Gastroesophageal sphincter (tissue), 3 donors: ENCODE measurements around the gene ATG13.

Experiments used
- EP300 ChIP-seq: sonication (generic); formaldehyde crosslinking; IDR thresholded peaks from one replicate; pipeline ENCODE4 v1.6.1; 2017; ENCODE audit warnings: antibody characterized with exemption, mild to moderate bottlenecking
- TF ChIP-seq, protein P1 (sequence below), 4 experiments: fragments of 200-600 bp in 2 of 4; fragments of 450-650 bp in 2 of 4; sonication (generic) in 1 of 4; IDR thresholded peaks; one replicate each; pipeline ENCODE4 v1.5.1; 2017 to 2019; ENCODE audit warnings: antibody characterized with exemption in 4 of 4, mild to moderate bottlenecking in 2 of 4, moderate library complexity in 2 of 4

DNA sequence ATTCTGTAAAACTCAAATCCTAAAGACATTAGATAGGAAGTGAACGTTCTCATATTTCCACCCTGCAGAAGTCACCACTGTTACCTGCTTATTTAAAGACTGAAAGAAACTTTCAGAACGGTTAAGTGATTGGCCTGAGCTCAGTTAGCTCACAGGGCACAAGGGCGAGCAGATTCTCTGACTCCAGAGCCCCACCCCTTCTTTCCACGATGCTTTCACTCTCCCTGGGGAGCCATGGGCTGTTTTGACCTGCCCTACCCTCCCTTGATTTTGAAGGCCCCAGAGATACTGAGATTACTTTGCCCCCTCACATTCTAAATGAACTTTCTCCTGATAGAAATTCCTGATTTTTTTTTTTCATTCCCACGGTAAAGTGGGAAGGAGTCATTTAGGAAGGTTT is 49.2 kb downstream of the ATG13 start:
- TF ChIP-seq, protein P1, sequence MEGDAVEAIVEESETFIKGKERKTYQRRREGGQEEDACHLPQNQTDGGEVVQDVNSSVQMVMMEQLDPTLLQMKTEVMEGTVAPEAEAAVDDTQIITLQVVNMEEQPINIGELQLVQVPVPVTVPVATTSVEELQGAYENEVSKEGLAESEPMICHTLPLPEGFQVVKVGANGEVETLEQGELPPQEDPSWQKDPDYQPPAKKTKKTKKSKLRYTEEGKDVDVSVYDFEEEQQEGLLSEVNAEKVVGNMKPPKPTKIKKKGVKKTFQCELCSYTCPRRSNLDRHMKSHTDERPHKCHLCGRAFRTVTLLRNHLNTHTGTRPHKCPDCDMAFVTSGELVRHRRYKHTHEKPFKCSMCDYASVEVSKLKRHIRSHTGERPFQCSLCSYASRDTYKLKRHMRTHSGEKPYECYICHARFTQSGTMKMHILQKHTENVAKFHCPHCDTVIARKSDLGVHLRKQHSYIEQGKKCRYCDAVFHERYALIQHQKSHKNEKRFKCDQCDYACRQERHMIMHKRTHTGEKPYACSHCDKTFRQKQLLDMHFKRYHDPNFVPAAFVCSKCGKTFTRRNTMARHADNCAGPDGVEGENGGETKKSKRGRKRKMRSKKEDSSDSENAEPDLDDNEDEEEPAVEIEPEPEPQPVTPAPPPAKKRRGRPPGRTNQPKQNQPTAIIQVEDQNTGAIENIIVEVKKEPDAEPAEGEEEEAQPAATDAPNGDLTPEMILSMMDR (IDR thresholded peaks at IDR 0.05) = no peak
- no peak for TF ChIP-seq EP300
